Lower lobe of right lung (tissue), 2 donors: ENCODE measurements around the gene COLEC12. TPM values are rescaled to one million over a fixed set of nuclear protein-coding genes. Genes with fewer than 3 reads are reported as not detected.

Experiments
- ATAC-seq, 2 donors: fragments of 200-7000 bp; cut with Tn5 transposase; one replicate each; pipeline ENCODE4 v1.9.1; 2020 to 2022; ENCODE audit warnings: mild to moderate bottlenecking in 2 of 2, moderate library complexity in 2 of 2
- DNase-seq: peaks from one replicate; pipeline ENCODE4 v3.0.0-alpha.2; 2020
- H3K27ac ChIP-seq: fragments of 200-600 bp; one replicate; pipeline ENCODE4 v1.8.0; 2022
- H3K27me3 ChIP-seq: fragments of 200-600 bp; one replicate; pipeline ENCODE4 v1.8.0; 2022; ENCODE audit warnings: low read depth
- H3K36me3 ChIP-seq: fragments of 200-600 bp; one replicate; pipeline ENCODE4 v1.8.0; 2022; ENCODE audit warnings: mild to moderate bottlenecking
- H3K4me1 ChIP-seq: fragments of 200-600 bp; one replicate; pipeline ENCODE4 v1.8.0; 2022
- H3K4me3 ChIP-seq: fragments of 200-600 bp; one replicate; pipeline ENCODE4 v1.8.0; 2022; ENCODE audit warnings: mild to moderate bottlenecking
- H3K9me3 ChIP-seq: fragments of 200-600 bp; one replicate; pipeline ENCODE4 v1.8.0; 2022
- intact Hi-C: fragments of 100-400 bp; cut with DNase I; formaldehyde crosslinking; loops from one replicate; pipeline ENCODE4 v1.11.0; 2022
- total RNA-seq: library from RNA; stranded (reverse); fragmentation: NEBNext Ultra II Directional; extraction: Animal tissue kit (Norgen Biotek cat#: 25700); gene quantifications from one replicate; pipeline ENCODE4 v1.2.1, GENCODE V29; 2021
- TF ChIP-seq, protein P1 (sequence below): fragments of 200-600 bp; IDR thresholded peaks from one replicate; pipeline ENCODE4 v1.8.0; 2022; ENCODE audit warnings: antibody characterized with exemption, mild to moderate bottlenecking
- donor health status: DM: no; HTN: yes; CAD: no; lungs with severe emphysema.

COLEC12 gene
- total RNA-seq, 1 donor from 2014 or later, result 79.2 TPM

DNA sequence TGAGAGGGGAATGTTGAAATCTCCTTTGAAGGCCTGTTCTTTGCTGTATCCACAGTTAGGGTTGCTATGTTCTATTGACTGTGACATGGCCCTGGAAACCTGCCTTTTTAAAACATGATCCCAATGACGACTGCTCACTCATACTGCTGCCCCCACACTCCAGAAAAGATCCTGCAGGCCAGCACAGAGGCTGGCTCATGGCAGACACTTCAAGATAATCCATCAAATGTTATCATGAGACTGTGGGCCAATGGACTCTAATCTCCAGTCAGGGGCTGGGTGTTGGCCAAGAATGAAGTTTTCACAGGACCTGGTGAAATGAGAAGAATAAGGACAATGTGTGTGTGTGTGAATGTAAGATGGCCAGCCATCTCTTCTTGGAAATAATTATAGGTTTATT, 173.7 kb downstream of the COLEC12 start:
- no peaks in the 10 kb centered on the region for H3K27me3 ChIP-seq
- intact Hi-C loops, result no loop called here
- DNase-seq (no peak), ATAC-seq (no peak)
- no peaks in the 10 kb centered on the region for H3K9me3 ChIP-seq
- TF ChIP-seq, protein P1, sequence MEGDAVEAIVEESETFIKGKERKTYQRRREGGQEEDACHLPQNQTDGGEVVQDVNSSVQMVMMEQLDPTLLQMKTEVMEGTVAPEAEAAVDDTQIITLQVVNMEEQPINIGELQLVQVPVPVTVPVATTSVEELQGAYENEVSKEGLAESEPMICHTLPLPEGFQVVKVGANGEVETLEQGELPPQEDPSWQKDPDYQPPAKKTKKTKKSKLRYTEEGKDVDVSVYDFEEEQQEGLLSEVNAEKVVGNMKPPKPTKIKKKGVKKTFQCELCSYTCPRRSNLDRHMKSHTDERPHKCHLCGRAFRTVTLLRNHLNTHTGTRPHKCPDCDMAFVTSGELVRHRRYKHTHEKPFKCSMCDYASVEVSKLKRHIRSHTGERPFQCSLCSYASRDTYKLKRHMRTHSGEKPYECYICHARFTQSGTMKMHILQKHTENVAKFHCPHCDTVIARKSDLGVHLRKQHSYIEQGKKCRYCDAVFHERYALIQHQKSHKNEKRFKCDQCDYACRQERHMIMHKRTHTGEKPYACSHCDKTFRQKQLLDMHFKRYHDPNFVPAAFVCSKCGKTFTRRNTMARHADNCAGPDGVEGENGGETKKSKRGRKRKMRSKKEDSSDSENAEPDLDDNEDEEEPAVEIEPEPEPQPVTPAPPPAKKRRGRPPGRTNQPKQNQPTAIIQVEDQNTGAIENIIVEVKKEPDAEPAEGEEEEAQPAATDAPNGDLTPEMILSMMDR, result no peak
- H3K36me3 ChIP-seq, result peaks cover 8% of the 10 kb centered on the region
- H3K4me1 ChIP-seq, result peaks cover 23% of the 10 kb centered on the region
- no peak overlapping the region for H3K27ac ChIP-seq
- H3K4me3 ChIP-seq, result no peak overlapping the region

DNA sequence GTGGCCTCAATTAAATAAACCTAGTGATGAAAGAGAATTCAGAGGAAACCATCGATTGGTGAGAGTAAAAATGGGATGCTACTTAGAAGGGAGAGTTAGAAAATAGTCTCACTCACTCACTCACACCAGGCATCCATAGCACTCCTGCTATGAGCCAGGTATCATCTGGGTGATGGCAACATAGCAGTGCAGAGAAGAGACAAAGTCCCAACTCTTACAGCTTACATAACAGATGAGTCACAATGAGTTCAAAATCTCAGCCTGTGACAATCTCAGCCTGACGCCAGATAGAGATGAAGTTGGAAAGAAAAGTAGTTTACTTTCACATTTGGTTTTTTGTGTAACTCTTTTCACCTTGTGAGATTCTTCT, 177.3 kb downstream of the COLEC12 start:
- Histone ChIP-seq H3K9me3 (no peaks in the 10 kb centered on the region), H3K27me3 (no peaks in the 10 kb centered on the region), H3K27ac (no peak overlapping the region), H3K4me3 (no peak overlapping the region), H3K4me1 (peaks cover 17% of the 10 kb centered on the region), H3K36me3 (peaks cover 7% of the 10 kb centered on the region)
- intact Hi-C loops, result no loop called here
- DNase-seq (no peak), ATAC-seq (peak in 1 of 2 donors; percentile 37)
- TF ChIP-seq, protein P1, result no peak

DNA sequence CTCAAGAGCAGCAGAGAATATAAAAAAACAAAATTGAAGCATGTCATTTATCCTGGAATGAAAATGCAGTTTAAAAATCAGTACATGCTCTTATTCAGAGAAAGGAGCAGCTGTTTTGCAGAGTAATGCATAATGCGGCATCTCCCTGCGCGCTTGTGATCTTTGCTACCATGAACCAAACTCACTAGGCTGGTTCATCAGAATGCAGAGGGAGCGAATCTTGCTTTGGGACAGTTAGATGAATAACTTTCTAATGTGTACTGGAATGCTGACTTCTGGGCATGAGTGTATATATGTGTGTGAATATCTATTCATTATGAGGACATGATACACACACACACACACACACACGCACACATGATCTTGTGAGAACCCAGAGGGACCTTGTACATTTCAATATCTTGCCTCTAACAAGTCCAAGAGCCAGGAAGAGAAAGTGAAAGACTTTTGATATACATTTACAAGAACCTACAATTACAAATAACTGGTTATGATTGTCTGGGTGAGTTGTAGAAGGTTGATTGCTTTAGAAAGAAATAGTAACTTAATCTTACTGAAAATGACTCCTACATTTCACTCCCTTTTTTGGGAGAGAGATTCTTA, 178.5 kb downstream of the COLEC12 start:
- no peaks in the 10 kb centered on the region for H3K9me3 ChIP-seq
- H3K4me3 ChIP-seq, result no peak overlapping the region
- TF ChIP-seq, protein P1, result no peak
- no peak for ATAC-seq
- no peak for DNase-seq
- no peaks in the 10 kb centered on the region for H3K36me3 ChIP-seq
- H3K27me3 ChIP-seq, result no peaks in the 10 kb centered on the region
- intact Hi-C loops, result no loop called here
- H3K4me1 ChIP-seq, result peaks cover 17% of the 10 kb centered on the region
- no peak overlapping the region for H3K27ac ChIP-seq

DNA sequence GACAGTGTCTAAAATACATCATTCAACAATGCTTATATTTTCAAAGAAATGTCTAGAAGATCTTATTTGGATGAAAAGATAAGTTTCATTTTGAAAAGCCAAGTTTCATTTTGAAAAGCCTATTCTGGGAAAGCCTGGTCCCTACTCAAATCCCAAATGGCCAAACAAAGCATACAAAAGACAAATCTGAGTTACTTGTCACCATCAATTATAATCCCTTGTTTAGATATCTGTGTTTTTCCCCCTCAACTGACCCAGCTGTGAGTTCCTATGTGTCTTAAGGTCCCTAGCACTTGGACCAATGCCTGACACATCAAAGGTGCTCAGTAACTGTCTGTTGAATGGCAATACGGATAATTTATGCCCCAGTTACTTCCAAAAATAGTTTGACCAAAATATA, 180.3 kb downstream of the COLEC12 start:
- no peak overlapping the region for H3K4me3 ChIP-seq
- TF ChIP-seq, protein P1, result no peak
- intact Hi-C loops, result no loop called here
- no peaks in the 10 kb centered on the region for H3K36me3 ChIP-seq
- H3K4me1 ChIP-seq, result peaks cover 17% of the 10 kb centered on the region
- ATAC-seq (no peak), DNase-seq (no peak)
- no peaks in the 10 kb centered on the region for H3K9me3 ChIP-seq
- H3K27me3 ChIP-seq, result no peaks in the 10 kb centered on the region
- H3K27ac ChIP-seq, result no peak overlapping the region

DNA sequence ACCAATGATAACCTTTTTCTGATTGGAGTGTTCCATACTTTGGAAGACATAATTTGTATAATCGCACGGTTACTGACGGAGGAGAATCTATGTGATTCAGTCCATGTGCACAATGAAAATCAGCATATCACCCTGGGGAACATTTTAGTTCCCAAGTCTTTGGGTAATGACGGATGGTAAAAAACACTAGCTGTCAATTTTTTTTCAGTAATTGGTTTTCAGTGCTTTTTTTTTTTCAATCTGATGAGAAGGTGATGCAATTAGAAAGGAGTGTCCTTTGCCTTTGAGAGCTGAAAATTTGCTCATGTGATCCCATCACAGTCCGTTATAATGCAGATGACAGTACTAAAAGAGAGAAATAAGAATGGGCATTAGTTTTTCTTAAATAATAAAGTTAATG, 180.8 kb downstream of the COLEC12 start:
- no peaks in the 10 kb centered on the region for H3K9me3 ChIP-seq
- H3K4me1 ChIP-seq, result peaks cover 17% of the 10 kb centered on the region
- intact Hi-C loops, result no loop called here
- no peak for DNase-seq
- H3K27ac ChIP-seq, result no peak overlapping the region
- ATAC-seq, result no peak
- no peaks in the 10 kb centered on the region for H3K27me3 ChIP-seq
- no peak overlapping the region for H3K4me3 ChIP-seq
- TF ChIP-seq, protein P1, result no peak
- H3K36me3 ChIP-seq, result no peaks in the 10 kb centered on the region
